ENCODE measurements around the gene ADRM1.

ADRM1 gene

GRCh38 chr20:62293111-62293784, 9.5 kb upstream of the ADRM1 start:
- CTCF ChIA-PET, result interaction anchor here (3.4 kb wide), 1 partner anchor 7 kb away, joined by 14 read pairs; no protein-coding TSS in a partner anchor

DNA sequence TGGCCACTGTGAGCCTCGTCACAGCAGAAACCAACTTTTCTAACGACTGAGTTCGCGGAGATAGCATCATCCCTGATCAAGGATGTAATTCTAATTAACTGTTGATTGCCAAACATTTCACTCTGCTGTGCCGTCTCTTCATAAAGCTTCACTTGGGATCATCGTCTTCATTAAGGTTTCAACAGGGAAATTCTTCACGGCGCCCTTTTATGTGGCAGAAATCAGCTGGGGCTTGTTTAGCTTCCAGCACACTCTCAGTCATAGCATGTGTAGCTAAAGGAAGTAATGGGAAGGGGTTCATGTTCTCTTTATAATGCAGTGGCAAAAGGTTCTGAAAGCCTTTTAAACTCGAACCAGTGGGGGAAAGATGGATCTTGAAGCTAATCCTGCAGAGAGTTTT, 8.9 kb upstream of the ADRM1 start:
- TF ChIP-seq, protein P1, sequence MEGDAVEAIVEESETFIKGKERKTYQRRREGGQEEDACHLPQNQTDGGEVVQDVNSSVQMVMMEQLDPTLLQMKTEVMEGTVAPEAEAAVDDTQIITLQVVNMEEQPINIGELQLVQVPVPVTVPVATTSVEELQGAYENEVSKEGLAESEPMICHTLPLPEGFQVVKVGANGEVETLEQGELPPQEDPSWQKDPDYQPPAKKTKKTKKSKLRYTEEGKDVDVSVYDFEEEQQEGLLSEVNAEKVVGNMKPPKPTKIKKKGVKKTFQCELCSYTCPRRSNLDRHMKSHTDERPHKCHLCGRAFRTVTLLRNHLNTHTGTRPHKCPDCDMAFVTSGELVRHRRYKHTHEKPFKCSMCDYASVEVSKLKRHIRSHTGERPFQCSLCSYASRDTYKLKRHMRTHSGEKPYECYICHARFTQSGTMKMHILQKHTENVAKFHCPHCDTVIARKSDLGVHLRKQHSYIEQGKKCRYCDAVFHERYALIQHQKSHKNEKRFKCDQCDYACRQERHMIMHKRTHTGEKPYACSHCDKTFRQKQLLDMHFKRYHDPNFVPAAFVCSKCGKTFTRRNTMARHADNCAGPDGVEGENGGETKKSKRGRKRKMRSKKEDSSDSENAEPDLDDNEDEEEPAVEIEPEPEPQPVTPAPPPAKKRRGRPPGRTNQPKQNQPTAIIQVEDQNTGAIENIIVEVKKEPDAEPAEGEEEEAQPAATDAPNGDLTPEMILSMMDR (IDR thresholded peaks at IDR 0.05; ENCODE audit: control extremely low read depth, extremely low read depth, low read depth, missing control alignments), result no peak
- ChIA-PET CTCF (interaction anchor here (0.9 kb wide), 1 partner anchor 9 kb away, joined by 3 read pairs; the partner anchor contains the start of gene ADRM1), POLR2A (no interaction called here)

More at GRCh38 chr20:62293111-62293784, 9.5 kb upstream of the ADRM1 start:
- DNase-seq (ENCODE audit: extremely low spot score), result no peak
- TF ChIP-seq, protein P1 (IDR thresholded peaks at IDR 0.05; ENCODE audit: control extremely low read depth, extremely low read depth, low read depth, missing control alignments), result no peak
- POLR2A ChIA-PET, result no interaction called here

GRCh38 chr20:62294516-62294915, 8.3 kb upstream of the ADRM1 start:
- ChIA-PET CTCF (interaction anchor here (0.9 kb wide), 1 partner anchor 8 kb away, joined by 3 read pairs; the partner anchor contains the start of gene ADRM1), POLR2A (no interaction called here)
- DNase-seq (ENCODE audit: extremely low spot score), result no peak
- TF ChIP-seq, protein P1 (IDR thresholded peaks at IDR 0.05; ENCODE audit: control extremely low read depth, extremely low read depth, low read depth, missing control alignments), result no peak

More for the DNA sequence above, 8.9 kb upstream of the ADRM1 start:
- DNase-seq (ENCODE audit: extremely low spot score), result no peak

DNA sequence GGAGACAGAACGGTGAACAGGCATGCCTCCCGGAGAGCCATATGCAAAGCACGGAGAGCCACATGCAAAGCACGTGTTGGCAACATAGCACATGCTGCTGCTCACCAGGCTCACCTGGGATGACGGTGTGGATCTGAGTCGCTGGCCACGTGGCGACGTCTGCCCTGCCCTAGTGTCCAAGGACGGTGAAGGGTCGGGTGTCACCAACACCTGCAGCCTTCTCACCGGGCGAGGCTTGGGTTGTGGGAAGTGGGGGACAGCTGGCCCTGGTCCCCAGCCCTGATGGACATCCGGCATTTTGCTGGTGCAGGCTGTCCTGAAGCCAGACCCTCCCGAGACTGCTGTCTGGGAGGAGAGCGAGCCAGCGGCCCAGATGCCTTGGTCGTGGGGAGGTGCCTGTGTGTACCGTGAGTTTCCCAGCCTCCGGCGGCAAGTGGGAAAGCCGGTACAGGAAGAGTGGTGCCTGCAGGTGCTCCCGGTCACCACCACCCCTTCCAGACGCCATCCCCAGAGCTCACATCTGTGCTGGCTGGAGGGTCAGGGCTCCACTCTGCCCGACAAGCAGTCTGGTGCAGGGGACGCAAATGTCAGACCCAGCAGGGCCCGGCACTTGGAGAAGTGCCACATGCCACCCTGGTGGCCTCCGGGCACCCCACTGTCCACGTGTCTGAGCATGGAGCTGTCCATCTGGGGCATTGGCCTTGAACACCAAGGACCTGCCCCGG, 5.9 kb upstream of the ADRM1 start:
- ChIA-PET POLR2A (no interaction called here), CTCF (interaction anchor here (0.7 to 2.4 kb wide), 3 partner anchors 86 to 285 kb away, joined by 3 to 8 read pairs (median 4); partner anchors contain the start of gene RPS21)
- TF ChIP-seq, protein P1 (IDR thresholded peaks at IDR 0.05; ENCODE audit: control extremely low read depth, extremely low read depth, low read depth, missing control alignments), result no peak
- no peak for DNase-seq (ENCODE audit: extremely low spot score)

DNA sequence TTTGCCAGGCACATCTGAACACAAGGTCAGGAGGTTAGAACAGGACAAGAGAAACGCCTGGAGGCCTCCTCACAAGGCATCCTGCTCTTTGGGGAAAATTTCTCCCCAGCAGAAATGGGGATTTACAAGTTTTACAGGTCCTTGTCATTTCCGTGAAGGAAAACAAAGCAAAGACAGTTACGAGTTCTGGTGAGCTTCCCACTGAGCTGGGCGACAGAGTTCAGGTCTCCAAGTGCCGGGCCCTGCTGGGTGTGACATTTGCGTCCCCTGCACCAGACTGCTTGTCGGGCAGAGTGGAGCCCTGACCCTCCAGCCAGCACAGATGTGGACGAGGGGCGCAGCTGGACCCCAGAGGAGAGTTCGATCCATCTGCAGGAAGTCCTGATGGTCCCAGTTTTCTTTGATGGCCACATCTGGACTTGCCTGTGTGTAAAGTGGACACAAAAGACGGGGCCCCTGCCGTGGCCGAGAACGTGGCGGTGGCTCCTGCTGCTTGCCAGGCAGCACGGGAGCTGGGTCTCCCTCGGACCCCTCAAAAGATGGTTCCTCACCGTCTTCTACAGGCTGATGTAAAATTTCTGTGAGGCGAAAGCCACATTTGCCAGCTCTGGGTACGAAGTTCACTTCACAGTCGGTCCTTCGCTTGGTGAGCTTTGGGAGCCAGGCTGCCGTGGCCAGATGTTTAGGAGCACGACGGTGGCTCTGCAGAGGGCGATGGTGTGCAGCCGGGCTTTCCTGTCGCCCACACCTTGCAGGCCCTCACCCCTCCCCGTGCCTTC, 5.2 kb upstream of the ADRM1 start:
- CTCF ChIA-PET, result interaction anchor here (1.6 to 2.4 kb wide), 2 partner anchors 85 kb away, joined by 6 to 8 read pairs; no protein-coding TSS in a partner anchor
- DNase-seq (ENCODE audit: extremely low spot score), result no peak
- TF ChIP-seq, protein P1 (IDR thresholded peaks at IDR 0.05; ENCODE audit: control extremely low read depth, extremely low read depth, low read depth, missing control alignments), result no peak
- POLR2A ChIA-PET, result no interaction called here
